ENCODE results near the gene FAM89A. TPM values are rescaled to one million over a fixed set of nuclear protein-coding genes. Genes with fewer than 3 reads are reported as not detected.
A peak's percentile ranks its signal among the peaks of the same experiment; 100 is the strongest.

Gene FAM89A
- total RNA-seq, 2 donors from 2014 or later: 14.3 to 35.3 TPM

DNA sequence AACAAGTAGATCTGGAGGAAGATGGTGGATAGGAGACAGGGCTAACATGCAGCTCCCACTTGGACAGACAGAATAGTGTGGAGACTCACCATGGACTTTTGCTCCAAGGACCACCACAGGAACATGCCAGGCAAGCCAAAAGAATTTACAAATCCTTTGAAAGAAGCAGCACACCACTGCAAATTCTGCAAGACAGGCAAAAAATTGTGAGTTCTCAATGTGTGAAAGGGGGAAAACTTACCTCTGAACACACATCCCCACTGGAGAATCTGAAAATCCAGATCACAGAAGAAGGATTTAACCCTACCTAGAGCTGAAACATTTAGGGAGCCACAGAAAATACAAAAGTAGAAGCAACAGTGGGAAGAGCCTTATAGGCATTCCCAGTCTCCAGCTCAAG, 38.2 kb downstream of the FAM89A start:
- Histone ChIP-seq H3K36me3 (replicated peaks in 1 of 2; ENCODE audit: insufficient read depth in 1 of 2, low read depth in 2 of 2) (peaks cover 8 to 21% of the 10 kb centered on the region in 2 donors), H3K27ac (no peak overlapping the region), H3K4me3 (no peak overlapping the region), H3K4me1 (no peaks in the 10 kb centered on the region), H3K9me3 (no peaks in the 10 kb centered on the region), H3K27me3 (no peaks in the 10 kb centered on the region)
- TF ChIP-seq, protein P1, sequence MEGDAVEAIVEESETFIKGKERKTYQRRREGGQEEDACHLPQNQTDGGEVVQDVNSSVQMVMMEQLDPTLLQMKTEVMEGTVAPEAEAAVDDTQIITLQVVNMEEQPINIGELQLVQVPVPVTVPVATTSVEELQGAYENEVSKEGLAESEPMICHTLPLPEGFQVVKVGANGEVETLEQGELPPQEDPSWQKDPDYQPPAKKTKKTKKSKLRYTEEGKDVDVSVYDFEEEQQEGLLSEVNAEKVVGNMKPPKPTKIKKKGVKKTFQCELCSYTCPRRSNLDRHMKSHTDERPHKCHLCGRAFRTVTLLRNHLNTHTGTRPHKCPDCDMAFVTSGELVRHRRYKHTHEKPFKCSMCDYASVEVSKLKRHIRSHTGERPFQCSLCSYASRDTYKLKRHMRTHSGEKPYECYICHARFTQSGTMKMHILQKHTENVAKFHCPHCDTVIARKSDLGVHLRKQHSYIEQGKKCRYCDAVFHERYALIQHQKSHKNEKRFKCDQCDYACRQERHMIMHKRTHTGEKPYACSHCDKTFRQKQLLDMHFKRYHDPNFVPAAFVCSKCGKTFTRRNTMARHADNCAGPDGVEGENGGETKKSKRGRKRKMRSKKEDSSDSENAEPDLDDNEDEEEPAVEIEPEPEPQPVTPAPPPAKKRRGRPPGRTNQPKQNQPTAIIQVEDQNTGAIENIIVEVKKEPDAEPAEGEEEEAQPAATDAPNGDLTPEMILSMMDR (IDR thresholded peaks at IDR 0.05): no peak
- no peak for TF ChIP-seq POLR2A (IDR thresholded peaks at IDR 0.05)
- intact Hi-C loops (cut with DNase I): no loop called here
- DNase-seq: no peak
- ATAC-seq: no peak

DNA sequence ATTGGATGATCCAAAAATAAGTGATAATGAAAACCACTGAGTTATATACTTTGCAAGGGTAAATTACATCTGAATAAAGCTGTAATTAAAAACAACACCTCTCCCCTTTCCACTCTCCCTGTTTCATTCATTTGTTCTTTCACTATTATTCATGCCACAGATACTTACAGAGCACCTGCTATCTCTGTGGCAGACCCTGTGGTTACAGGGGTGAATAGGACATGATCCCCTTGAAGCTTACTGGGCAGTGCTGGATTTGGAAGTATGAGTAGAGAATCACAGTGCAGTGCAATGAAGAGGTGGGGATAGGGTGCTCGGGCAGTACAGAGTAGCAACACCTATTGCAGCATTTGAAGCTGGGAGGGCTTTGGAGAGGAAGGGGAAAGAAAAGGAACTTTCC, 39.4 kb downstream of the FAM89A start:
- peaks cover 8 to 25% of the 10 kb centered on the region in 2 donors for H3K36me3 ChIP-seq (replicated peaks in 1 of 2; ENCODE audit: insufficient read depth in 1 of 2, low read depth in 2 of 2)
- no peak overlapping the region for H3K4me3 ChIP-seq
- no peak for TF ChIP-seq POLR2A (IDR thresholded peaks at IDR 0.05)
- TF ChIP-seq, protein P1 (IDR thresholded peaks at IDR 0.05): no peak
- DNase-seq (no peak), ATAC-seq (no peak)
- WGBS, 2 donors: 100% methylated on average over 1 of the region's 1 CpG
- no peaks in the 10 kb centered on the region for H3K9me3 ChIP-seq
- intact Hi-C loops (cut with DNase I): no loop called here
- no peak overlapping the region for H3K27ac ChIP-seq
- no peaks in the 10 kb centered on the region for H3K27me3 ChIP-seq
- H3K4me1 ChIP-seq: no peaks in the 10 kb centered on the region

DNA sequence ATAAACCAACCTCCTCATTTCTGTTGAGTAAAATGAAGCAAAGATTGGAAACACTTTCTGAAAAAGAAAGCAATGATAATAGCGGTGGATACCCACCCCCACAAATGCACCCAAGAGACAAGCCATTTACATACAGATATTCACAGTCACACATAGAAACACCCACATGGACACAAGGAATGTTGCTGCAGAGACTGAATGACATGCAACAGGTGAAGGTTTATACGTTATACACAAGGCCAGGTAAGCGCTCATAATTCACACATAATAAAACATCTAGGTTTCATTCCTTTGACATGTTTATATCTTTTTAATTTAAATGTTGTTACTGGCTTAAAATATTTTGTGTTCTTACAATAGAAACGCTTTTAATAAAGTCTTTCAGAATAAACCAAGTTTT, 39.9 kb downstream of the FAM89A start:
- DNase-seq (no peak), ATAC-seq (no peak)
- intact Hi-C loops (cut with DNase I): no loop called here
- Histone ChIP-seq H3K36me3 (replicated peaks in 1 of 2; ENCODE audit: insufficient read depth in 1 of 2, low read depth in 2 of 2) (peaks cover 8 to 25% of the 10 kb centered on the region in 2 donors), H3K4me3 (no peak overlapping the region), H3K9me3 (no peaks in the 10 kb centered on the region), H3K27ac (no peak overlapping the region), H3K27me3 (no peaks in the 10 kb centered on the region), H3K4me1 (no peaks in the 10 kb centered on the region)
- TF ChIP-seq, protein P1 (IDR thresholded peaks at IDR 0.05): no peak
- no peak for TF ChIP-seq POLR2A (IDR thresholded peaks at IDR 0.05)
- WGBS, 2 donors: 92 to 94% methylated on average over 4 of the region's 4 CpGs

DNA sequence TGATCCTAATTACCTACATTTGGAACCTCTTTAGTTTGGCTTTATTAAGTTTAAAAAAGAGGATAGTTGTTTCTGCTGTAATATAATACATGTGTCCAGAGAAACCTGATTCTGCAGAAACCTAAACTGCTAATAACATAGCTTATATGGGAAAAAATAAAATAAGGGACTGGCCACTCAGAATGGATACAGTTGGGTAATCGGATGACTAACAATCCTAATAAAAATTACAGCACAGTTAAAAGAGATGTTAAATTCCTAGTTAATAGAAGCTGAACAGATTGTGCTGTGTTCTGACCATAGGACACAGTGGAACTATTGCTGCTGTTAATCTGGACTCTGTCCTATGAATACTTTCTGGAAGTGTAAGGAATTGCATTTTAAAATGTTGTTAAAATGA, 45.2 kb downstream of the FAM89A start:
- no peak overlapping the region for H3K4me3 ChIP-seq
- H3K4me1 ChIP-seq: peaks cover 20% of the 10 kb centered on the region
- WGBS, 2 donors: 88 to 100% methylated on average over 1 of the region's 1 CpG
- no peaks in the 10 kb centered on the region for H3K27me3 ChIP-seq
- no peak overlapping the region for H3K27ac ChIP-seq
- DNase-seq: no peak
- no peaks in the 10 kb centered on the region for H3K9me3 ChIP-seq
- ATAC-seq: no peak
- intact Hi-C loops (cut with DNase I): no loop called here
- peaks cover 8 to 18% of the 10 kb centered on the region in 2 donors for H3K36me3 ChIP-seq (replicated peaks in 1 of 2; ENCODE audit: insufficient read depth in 1 of 2, low read depth in 2 of 2)
- TF ChIP-seq POLR2A (IDR thresholded peaks at IDR 0.05): no peak
- TF ChIP-seq, protein P1 (IDR thresholded peaks at IDR 0.05): no peak

DNA sequence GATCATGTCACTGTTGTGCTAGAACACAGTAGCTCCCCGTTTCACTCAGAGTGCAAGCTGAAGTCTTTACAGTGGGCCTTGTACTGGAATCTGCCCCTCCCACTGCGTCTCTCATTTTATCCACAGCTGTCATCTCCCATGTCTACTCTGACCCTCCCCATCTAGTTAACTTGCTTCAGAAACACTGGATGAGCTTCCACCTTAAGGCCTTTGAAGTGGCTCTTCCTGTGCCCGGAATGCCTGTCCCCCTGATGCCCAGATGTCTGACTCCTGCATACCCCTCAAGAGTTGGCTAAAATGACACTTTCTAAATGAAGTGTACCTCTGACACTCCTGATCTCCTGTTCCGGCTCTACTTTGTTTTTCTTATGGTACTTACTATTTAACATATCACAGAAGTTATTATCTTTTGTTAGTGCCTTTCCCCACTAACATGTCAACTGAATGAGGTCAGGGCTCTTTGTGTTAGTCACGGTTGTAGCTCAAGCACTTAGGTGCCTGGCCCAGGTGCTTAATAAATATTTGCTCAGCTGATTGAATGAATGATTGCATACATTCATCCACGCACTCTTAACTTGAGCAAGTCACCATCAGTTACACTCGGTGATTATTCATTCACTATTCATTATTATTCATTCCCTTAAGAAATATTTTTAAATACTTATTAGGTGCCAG, 47.8 kb downstream of the FAM89A start:
- ATAC-seq: peak; percentile 74
- H3K27me3 ChIP-seq: no peaks in the 10 kb centered on the region
- peaks cover 0 to 4% of the 10 kb centered on the region in 2 donors for H3K36me3 ChIP-seq (replicated peaks in 1 of 2; ENCODE audit: insufficient read depth in 1 of 2, low read depth in 2 of 2)
- peaks cover 25% of the 10 kb centered on the region for H3K4me1 ChIP-seq
- TF ChIP-seq, protein P1 (IDR thresholded peaks at IDR 0.05): no peak
- no peak for TF ChIP-seq POLR2A (IDR thresholded peaks at IDR 0.05)
- H3K4me3 ChIP-seq: no peak overlapping the region
- intact Hi-C loops (cut with DNase I): no loop called here
- peak overlapping the region in 3 of 4 donors; percentile 2 to 38 (median 36) for H3K27ac ChIP-seq
- WGBS, 2 donors: 45 to 46% methylated on average over 7 of the region's 7 CpGs
- DNase-seq: peak; percentile 17 to 59 (median 38)
- H3K9me3 ChIP-seq: no peaks in the 10 kb centered on the region
